Measurements from ENCODE around the gene TMEM106B. TPM values are rescaled to one million over a fixed set of nuclear protein-coding genes. Genes with fewer than 3 reads are reported as not detected.
A peak's percentile ranks its signal among the peaks of the same experiment; 100 is the strongest.

TMEM106B gene
- total RNA-seq, 4 donors from 2014 or later = 30.5 to 87.4 (median 42.8) TPM

DNA sequence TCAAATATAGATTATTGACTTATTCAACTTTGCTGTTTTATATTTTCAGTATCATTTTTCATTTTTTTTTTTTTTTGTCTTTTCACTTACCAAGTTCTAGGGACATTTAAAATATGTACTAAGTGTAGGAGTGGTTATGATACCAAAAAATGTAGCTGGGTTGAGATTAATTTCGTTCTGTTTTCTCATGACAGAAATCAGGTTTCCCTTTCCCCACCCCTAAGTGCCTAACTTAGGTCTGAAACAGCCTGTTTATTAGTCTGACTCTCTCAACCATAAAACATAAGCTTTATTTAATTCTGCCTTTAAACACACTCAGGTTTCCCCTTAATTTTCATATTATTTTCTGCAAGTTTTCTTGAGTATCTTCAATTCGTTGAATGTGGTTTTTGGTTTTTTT, 22.1 kb downstream of the TMEM106B start:
- Histone ChIP-seq H3K4me1 (no peaks in the 10 kb centered on the region), H3K9me3 (no peaks in the 10 kb centered on the region), H3K36me3 (peaks cover 0 to 24% (median 0%) of the 10 kb centered on the region in 3 donors), H3K4me3 (no peak overlapping the region), H3K27ac (no peak overlapping the region), H3K27me3 (no peaks in the 10 kb centered on the region)
- no peak for TF ChIP-seq POLR2A (IDR thresholded peaks at IDR 0.05)
- TF ChIP-seq, protein P1, sequence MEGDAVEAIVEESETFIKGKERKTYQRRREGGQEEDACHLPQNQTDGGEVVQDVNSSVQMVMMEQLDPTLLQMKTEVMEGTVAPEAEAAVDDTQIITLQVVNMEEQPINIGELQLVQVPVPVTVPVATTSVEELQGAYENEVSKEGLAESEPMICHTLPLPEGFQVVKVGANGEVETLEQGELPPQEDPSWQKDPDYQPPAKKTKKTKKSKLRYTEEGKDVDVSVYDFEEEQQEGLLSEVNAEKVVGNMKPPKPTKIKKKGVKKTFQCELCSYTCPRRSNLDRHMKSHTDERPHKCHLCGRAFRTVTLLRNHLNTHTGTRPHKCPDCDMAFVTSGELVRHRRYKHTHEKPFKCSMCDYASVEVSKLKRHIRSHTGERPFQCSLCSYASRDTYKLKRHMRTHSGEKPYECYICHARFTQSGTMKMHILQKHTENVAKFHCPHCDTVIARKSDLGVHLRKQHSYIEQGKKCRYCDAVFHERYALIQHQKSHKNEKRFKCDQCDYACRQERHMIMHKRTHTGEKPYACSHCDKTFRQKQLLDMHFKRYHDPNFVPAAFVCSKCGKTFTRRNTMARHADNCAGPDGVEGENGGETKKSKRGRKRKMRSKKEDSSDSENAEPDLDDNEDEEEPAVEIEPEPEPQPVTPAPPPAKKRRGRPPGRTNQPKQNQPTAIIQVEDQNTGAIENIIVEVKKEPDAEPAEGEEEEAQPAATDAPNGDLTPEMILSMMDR (IDR thresholded peaks at IDR 0.05) = no peak
- DNase-seq = no peak

DNA sequence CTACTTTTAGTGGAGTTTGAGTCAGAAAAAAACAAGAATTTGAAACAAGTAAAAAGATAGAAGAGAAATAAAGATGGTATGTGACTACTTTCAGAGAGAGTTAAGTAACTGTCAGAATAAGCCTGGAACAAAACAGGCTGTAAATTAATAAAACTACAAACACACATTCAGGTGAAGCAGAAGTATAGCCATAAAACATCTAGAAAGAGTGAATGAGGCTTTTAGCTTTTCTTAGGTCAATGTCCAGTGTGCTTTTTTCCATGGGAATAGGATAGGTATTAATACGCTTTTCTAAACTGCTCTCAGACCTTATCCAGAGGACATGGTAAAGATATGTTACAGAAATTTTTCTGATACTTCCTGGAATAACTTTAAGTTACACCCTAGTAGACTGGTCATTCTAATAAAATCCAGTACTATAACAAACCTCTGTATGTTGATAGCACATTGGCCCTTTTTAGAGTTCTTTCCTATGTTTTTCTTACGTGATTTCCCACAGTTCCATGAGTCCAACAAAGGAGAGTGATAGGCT, 23.3 kb downstream of the TMEM106B start:
- no peak overlapping the region for H3K27ac ChIP-seq
- DNase-seq = no peak
- peaks cover 0 to 28% (median 0%) of the 10 kb centered on the region in 3 donors for H3K36me3 ChIP-seq
- no peaks in the 10 kb centered on the region for H3K9me3 ChIP-seq
- no peaks in the 10 kb centered on the region for H3K4me1 ChIP-seq
- no peak overlapping the region for H3K4me3 ChIP-seq
- TF ChIP-seq, protein P1 (IDR thresholded peaks at IDR 0.05) = no peak
- no peak for TF ChIP-seq POLR2A (IDR thresholded peaks at IDR 0.05)
- no peaks in the 10 kb centered on the region for H3K27me3 ChIP-seq

DNA sequence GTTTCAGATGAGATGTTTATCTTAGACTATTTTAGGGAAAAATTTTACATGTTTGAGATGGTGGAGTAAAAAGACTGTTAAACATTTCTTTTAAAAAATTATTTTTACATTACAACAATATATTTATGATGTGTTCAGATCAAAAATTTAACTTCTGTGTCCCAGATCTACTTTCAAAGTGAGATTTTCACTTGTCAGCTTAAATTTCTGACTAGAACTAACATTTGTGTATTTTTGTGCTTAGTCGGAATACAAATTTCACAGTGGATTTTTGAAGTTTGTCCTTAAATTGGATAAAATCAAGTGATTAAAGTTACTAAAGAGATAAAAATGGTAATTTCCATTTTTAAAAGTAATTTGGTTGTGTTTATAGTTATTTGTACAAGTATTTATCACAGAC, 24.9 kb downstream of the TMEM106B start:
- no peaks in the 10 kb centered on the region for H3K27me3 ChIP-seq

DNA sequence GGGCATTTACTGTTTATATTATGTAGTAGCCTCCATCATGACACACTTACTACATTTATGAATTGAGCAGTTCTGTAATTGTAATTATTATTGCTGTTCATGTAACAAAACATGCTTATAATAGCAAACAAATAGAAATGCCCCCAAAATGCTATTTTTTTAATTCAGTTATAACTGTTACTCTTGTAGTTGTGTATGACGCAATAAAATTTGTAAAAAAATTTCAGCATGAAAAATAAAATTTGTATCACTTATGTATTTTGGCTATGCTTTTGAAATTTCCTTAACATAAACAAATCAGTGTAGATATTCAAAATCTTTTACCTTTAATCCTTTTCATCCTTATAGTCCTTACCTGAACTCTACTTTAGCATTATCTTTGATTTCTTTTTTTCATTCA, 25.9 kb downstream of the TMEM106B start:
- no peak for DNase-seq
- Histone ChIP-seq H3K27ac (no peak overlapping the region), H3K4me1 (no peaks in the 10 kb centered on the region), H3K9me3 (no peaks in the 10 kb centered on the region), H3K27me3 (no peaks in the 10 kb centered on the region), H3K4me3 (no peak overlapping the region), H3K36me3 (peaks cover 0 to 10% (median 0%) of the 10 kb centered on the region in 3 donors)
- TF ChIP-seq, protein P1 (IDR thresholded peaks at IDR 0.05) = no peak
- no peak for TF ChIP-seq POLR2A (IDR thresholded peaks at IDR 0.05)

More for the DNA sequence above, 24.9 kb downstream of the TMEM106B start:
- no peak overlapping the region for H3K4me3 ChIP-seq
- TF ChIP-seq POLR2A (IDR thresholded peaks at IDR 0.05) = no peak
- TF ChIP-seq, protein P1 (IDR thresholded peaks at IDR 0.05) = no peak
- no peaks in the 10 kb centered on the region for H3K9me3 ChIP-seq
- no peaks in the 10 kb centered on the region for H3K4me1 ChIP-seq
- no peak overlapping the region for H3K27ac ChIP-seq
- H3K36me3 ChIP-seq = peaks cover 0 to 20% (median 0%) of the 10 kb centered on the region in 3 donors
- no peak for DNase-seq

DNA sequence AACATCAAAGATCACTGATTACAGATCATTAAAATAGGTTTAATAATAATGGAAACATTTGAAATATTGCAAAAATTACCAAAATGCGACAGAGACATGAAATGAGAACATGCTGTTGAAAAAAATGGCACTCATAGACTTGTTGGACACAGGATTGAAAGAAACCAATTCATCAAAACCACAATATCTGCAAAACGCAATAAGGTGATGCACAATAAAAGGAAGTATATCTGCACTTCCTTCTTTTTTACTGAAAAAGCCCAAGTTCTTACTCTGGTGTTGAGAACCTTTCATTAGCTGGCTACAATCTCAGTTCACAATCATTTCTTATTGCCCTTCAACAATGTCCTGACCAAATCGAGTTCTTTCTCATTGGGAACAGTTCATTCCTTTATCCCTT, 28.7 kb downstream of the TMEM106B start:
- Histone ChIP-seq H3K27me3 (no peaks in the 10 kb centered on the region), H3K4me3 (no peak overlapping the region), H3K9me3 (no peaks in the 10 kb centered on the region), H3K36me3 (peaks cover 0 to 6% (median 0%) of the 10 kb centered on the region in 3 donors), H3K27ac (no peak overlapping the region), H3K4me1 (no peaks in the 10 kb centered on the region)
- TF ChIP-seq, protein P1 (IDR thresholded peaks at IDR 0.05) = no peak
- no peak for TF ChIP-seq POLR2A (IDR thresholded peaks at IDR 0.05)
- no peak for DNase-seq

DNA sequence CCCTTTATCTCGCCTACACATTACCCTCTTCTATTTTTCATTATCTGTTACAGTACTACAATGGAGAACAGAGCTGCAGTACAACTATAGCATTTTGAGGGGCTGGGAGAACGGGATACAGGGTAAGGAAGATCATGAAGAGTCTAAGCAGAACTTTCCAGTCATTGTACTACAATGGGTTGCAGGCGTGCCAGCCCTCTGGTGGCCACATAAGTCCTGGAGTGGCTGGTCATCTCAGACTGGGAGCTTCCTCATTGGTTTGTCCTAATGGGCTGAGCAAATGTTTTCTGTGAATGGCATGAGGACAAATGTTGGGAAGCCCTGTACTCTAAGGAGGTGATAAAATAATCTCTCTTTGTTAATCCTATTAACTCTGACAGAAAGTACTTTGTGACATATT, 33.0 kb downstream of the TMEM106B start:
- Histone ChIP-seq H3K27me3 (no peaks in the 10 kb centered on the region), H3K27ac (no peak overlapping the region), H3K9me3 (no peaks in the 10 kb centered on the region), H3K4me3 (no peak overlapping the region), H3K4me1 (no peaks in the 10 kb centered on the region), H3K36me3 (no peaks in the 10 kb centered on the region)
- TF ChIP-seq, protein P1 (IDR thresholded peaks at IDR 0.05) = peak in 4 of 6 experiments; percentile 21 to 46 (median 40)
- TF ChIP-seq POLR2A (IDR thresholded peaks at IDR 0.05) = no peak
- DNase-seq = peak in 2 of 3 donors; percentile 54 to 56
